Activated CD4-positive, alpha-beta T cell treated with anti-CD3 and anti-CD28 coated beads, Interleukin-2, Interleukin-4, amounts not matched to agents 100 ng/mL and 50 ng/mL, durations not matched to agents 16 hours and 8 hours (primary cell): ENCODE data around the gene PCDHA1.
"Not testable (repeated sequence)": the region's sequence is repeated elsewhere in the genome, so short reads cannot be mapped to it uniquely, and the experiment has no call there.

Experiments
- DNase-seq: peaks from one replicate; pipeline ENCODE4 v3.0.0-alpha.2; 2020; ENCODE audit warnings: low spot score

Gene PCDHA1

DNA sequence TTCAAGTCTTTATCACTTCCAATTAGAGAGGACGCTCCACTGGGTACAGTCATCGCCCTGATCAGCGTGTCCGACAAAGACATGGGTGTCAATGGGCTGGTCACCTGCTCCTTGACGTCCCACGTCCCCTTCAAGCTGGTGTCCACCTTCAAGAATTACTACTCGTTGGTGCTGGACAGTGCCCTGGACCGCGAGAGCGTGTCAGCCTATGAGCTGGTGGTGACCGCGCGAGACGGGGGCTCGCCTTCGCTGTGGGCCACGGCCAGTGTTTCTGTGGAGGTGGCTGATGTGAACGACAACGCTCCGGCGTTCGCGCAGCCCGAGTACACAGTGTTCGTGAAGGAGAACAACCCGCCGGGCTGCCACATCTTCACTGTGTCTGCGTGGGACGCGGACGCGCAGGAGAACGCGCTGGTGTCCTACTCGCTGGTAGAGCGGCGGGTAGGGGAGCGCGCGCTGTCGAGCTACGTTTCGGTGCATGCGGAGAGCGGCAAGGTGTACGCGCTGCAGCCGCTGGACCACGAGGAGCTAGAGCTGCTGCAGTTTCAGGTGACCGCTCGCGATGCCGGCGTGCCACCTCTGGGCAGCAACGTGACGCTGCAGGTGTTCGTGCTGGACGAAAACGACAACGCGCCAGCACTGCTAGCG lies 22.4 kb downstream of the PCDHA1 start:
- not testable (repeated sequence) for DNase-seq

DNA sequence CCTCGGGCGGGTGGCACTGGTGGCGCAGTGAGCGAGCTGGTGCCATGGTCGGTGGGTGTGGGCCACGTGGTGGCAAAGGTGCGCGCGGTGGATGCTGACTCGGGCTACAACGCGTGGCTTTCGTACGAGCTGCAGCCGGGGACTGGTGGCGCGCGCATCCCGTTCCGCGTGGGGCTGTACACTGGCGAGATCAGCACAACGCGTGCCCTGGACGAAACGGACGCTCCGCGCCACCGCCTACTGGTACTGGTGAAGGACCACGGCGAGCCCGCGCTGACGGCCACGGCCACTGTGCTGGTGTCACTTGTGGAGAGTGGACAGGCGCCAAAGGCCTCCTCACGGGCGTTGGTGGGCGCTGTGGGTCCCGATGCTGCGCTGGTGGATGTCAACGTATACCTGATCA lies 22.9 kb downstream of the PCDHA1 start:
- DNase-seq, result no peak

DNA sequence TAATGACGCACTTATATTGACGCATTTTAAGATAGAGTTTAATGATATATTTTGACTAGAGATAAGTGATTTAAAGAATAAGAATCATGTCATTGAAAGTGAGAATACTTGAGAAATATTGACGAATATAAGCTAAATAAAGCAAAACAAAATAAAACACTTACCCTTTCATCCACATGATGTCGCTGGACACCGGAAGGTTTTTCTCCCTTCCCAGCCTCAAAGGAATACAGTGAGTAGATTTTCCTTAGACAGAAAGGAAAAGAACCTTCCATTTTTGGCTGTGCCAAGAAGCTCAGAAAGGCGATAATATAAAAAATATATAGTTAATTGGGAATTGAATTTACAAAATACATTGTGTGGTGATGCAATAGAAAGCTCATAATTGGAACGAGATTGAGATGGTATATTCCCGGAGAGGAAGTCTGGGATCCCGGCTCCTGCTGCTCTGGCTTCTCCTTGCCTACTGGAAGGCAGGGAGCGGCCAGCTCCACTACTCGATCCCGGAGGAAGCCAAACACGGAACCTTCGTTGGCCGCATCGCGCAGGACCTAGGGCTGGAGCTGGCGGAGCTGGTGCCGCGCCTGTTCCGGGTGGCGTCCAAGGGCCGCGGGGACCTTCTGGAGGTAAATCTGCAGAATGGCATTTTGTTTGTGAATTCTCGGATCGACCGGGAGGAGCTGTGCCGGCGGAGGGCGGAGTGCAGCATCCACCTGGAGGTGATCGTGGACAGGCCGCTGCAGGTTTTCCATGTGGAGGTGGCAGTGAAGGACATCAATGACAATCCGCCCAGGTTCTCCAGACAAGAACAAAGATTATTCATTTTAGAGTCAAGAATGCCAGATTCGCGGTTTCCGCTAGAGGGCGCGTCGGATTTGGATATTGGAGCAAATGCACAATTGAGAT lies 35.7 kb downstream of the PCDHA1 start, which contains the start of gene PCDHA5:
PCDHA5 (plus strand) TSS at position 239 of the 906 bp plus-strand sequence.
- peak; percentile 3 for DNase-seq

DNA sequence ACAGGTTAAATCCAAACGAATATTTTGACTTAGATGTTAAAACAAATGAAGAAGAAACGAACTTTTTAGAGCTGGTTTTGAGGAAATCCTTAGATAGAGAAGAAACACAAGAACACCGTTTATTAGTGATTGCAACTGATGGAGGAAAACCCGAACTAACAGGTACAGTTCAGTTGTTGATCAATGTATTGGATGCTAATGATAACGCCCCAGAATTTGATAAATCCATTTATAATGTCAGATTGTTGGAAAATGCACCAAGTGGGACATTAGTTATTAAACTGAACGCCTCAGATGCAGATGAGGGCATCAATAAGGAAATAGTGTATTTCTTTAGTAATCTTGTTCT lies 36.3 kb downstream of the PCDHA1 start:
- DNase-seq, result no peak

DNA sequence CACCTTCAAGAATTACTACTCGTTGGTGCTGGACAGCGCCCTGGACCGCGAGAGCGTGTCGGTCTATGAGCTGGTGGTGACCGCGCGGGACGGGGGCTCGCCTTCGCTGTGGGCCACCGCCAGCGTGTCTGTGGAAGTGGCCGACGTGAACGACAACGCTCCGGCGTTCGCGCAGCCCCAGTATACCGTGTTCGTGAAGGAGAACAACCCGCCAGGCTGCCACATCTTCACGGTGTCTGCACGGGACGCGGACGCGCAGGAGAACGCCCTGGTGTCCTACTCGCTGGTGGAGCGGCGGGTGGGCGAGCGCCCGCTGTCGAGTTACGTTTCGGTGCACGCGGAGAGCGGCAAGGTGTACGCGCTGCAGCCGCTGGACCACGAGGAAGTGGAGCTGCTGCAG lies 37.0 kb downstream of the PCDHA1 start:
- not testable (repeated sequence) for DNase-seq

DNA sequence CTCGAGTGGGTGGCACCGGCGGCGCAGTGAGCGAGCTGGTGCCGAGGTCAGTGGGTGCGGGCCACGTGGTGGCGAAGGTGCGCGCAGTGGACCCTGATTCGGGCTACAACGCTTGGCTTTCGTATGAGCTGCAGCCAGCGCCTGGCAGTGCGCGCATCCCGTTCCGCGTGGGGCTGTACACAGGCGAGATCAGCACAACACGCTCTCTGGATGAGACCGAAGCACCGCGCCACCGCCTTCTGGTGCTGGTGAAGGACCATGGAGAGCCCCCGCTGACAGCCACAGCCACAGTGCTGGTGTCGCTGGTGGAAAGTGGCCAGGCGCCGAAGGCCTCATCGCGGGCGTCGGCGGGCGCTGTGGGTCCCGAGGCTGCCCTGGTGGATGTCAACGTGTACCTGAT lies 37.5 kb downstream of the PCDHA1 start:
- DNase-seq, result no peak

DNA sequence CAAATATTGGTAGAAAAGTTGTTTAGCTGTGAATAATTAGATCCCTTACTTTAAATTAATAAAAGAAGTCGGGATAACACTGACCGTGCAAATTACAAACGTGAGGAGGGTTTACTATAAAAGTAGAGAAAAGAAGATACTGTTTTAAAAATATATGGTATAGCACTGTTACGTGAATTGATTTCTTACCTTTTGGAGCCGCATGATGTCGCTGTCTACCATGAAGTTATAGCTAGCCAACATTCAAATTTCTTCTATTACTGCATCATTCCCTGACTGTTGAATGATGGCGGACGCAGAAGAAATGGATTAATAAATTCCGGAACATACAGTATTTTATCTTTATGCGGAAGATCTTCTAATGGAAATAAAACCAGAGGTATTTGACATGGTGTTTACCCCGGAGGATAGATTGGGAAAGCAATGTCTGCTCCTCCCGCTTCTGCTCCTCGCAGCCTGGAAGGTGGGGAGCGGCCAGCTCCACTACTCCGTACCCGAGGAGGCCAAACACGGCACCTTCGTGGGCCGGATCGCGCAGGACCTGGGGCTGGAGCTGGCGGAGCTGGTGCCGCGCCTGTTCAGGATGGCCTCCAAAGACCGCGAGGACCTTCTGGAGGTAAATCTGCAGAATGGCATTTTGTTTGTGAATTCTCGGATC lies 41.9 kb downstream of the PCDHA1 start, which contains the start of gene PCDHA6:
PCDHA6 (plus strand) TSS at position 257 of the 658 bp plus-strand sequence; CDS start at position 389, 132 bp downstream.
- DNase-seq, result no peak

DNA sequence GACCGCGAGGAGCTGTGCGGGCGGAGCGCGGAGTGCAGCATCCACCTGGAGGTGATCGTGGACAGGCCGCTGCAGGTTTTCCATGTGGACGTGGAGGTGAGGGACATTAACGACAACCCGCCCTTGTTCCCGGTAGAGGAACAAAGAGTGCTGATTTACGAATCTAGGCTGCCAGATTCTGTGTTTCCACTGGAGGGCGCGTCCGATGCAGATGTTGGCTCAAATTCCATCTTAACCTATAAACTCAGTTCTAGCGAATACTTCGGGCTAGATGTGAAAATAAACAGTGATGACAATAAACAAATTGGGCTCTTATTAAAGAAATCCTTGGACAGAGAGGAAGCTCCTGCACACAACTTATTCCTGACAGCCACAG lies 42.4 kb downstream of the PCDHA1 start:
- no peak for DNase-seq

DNA sequence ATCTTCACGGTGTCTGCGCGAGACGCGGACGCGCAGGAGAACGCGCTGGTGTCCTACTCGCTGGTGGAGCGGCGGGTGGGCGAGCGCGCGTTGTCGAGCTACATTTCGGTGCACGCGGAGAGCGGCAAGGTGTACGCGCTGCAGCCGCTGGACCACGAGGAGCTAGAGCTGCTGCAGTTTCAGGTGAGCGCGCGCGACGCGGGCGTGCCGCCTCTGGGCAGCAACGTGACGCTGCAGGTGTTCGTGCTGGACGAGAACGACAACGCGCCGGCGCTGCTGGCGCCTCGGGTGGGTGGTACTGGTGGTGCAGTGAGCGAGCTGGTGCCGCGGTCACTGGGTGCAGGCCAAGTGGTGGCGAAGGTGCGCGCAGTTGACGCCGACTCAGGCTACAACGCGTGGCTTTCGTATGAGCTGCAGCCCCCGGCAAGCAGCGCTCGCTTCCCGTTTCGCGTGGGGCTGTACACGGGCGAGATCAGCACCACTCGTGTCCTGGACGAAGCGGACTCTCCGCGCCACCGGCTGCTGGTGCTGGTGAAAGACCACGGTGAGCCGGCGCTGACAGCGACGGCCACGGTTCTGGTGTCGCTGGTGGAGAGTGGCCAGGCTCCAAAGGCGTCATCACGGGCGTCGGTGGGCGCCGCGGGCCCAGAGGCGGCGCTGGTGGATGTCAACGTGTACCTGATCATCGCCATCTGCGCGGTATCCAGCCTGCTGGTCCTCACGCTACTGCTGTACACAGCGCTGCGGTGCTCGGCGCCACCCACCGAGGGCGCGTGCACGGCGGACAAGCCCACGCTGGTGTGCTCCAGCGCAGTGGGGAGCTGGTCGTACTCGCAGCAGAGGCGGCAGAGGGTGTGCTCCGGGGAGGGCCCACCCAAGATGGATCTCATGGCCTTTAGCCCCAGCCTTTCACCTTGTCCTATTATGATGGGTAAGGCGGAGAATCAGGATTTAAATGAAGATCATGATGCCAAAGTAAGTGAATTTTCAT lies 43.9 kb downstream of the PCDHA1 start:
- not testable (repeated sequence) for DNase-seq

DNA sequence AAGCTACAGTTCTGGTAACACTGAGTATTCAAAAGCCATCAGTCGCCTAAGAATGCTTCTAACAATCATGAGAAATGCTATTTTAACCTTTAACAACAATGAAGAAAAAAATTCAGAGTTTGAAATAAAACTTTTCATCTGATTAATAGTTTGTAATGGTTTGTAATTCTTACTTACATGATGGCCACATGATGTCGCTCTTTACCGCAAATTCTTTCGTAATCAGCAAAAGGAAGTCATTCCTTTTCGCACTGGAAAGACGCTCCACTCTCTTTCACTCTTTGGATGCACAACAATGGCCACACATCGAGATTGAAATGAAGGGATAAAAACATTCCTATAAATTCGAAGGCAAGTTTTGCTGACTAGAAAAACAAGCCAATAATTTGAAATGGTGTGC lies 48.1 kb downstream of the PCDHA1 start, which contains the start of gene PCDHA7:
PCDHA7 (plus strand) TSS at position 277 of the 400 bp plus-strand sequence; CDS start at position 392, 115 bp downstream.
- DNase-seq, result no peak

DNA sequence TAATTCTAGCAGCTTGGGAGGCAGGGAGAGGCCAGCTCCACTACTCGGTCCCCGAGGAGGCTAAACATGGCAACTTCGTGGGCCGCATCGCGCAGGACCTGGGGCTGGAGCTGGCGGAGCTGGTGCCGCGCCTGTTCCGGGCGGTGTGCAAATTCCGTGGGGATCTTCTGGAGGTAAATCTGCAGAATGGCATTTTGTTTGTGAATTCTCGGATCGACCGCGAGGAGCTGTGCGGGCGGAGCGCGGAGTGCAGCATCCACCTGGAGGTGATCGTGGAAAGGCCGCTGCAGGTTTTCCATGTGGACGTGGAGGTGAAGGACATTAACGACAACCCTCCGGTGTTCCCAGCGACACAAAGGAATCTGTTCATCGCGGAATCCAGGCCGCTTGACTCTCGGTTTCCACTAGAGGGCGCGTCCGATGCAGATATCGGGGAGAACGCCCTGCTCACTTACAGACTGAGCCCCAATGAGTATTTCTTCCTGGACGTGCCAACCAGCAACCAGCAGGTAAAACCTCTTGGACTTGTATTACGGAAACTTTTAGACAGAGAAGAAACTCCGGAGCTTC lies 48.6 kb downstream of the PCDHA1 start:
- DNase-seq, result not testable (repeated sequence)

DNA sequence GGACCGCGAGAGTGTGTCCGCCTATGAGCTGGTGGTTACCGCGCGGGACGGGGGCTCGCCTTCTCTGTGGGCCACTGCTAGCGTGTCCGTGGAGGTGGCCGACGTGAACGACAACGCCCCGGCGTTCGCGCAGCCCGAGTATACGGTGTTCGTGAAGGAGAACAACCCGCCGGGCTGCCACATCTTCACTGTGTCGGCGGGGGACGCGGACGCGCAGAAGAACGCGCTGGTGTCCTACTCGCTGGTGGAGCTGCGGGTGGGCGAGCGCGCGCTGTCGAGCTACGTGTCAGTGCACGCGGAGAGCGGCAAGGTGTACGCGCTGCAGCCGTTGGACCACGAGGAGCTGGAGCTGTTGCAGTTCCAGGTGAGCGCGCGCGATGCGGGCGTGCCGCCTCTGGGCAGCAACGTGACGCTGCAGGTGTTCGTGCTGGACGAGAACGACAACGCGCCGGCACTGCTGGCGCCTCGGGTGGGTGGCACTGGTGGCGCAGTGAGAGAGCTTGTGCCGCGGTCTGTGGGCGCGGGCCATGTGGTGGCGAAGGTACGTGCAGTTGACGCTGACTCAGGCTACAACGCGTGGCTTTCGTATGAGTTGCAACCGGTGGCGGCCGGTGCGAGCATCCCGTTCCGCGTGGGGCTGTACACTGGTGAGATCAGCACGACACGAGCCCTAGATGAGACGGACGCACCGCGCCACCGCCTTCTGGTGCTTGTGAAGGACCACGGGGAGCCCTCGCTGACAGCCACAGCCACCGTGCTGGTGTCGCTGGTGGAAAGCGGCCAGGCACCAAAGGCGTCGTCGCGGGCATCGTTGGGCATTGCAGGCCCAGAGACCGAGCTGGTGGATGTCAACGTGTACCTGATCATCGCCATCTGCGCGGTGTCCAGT lies 49.9 kb downstream of the PCDHA1 start:
- DNase-seq, result no peak

DNA sequence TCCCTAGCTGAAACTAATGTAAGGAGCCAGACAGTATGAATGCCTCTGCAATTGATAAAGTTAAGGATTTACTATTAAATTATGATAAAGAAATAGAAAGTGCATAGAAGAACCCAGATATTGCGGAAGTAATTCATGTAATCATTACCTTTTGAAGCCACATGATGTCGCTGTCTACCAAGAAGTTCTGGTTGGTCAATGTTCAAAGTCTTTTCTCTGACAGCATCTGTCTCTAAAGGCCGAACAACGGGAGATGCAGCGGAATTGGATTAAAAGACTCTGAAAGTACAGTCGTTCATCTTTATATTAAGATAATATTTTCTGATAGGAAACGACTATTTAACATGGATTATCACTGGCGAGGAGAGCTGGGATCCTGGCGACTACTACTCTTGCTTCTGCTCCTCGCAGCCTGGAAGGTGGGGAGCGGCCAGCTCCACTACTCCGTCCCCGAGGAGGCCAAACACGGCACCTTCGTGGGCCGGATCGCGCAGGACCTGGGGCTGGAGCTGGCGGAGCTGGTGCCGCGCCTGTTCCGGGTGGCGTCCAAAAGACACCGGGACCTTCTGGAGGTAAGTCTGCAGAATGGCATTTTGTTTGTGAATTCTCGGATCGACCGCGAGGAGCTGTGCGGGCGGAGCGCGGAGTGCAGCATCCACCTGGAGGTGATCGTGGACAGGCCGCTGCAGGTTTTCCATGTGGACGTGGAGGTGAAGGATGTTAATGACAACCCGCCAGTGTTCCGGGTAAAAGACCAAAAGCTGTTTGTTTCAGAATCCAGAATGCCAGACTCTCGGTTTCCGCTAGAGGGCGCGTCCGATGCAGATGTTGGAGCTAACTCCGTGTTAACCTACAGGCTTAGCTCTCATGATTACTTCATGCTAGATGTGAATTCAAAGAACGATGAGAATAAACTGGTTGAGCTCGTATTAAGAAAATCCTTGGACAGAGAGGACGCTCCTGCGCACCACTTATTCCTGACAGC lies 55.3 kb downstream of the PCDHA1 start, which contains the start of gene PCDHA8:
PCDHA8 (plus strand) TSS at position 210 of the 985 bp plus-strand sequence; CDS start at position 345, 135 bp downstream.
- DNase-seq, result peak; percentile 4

DNA sequence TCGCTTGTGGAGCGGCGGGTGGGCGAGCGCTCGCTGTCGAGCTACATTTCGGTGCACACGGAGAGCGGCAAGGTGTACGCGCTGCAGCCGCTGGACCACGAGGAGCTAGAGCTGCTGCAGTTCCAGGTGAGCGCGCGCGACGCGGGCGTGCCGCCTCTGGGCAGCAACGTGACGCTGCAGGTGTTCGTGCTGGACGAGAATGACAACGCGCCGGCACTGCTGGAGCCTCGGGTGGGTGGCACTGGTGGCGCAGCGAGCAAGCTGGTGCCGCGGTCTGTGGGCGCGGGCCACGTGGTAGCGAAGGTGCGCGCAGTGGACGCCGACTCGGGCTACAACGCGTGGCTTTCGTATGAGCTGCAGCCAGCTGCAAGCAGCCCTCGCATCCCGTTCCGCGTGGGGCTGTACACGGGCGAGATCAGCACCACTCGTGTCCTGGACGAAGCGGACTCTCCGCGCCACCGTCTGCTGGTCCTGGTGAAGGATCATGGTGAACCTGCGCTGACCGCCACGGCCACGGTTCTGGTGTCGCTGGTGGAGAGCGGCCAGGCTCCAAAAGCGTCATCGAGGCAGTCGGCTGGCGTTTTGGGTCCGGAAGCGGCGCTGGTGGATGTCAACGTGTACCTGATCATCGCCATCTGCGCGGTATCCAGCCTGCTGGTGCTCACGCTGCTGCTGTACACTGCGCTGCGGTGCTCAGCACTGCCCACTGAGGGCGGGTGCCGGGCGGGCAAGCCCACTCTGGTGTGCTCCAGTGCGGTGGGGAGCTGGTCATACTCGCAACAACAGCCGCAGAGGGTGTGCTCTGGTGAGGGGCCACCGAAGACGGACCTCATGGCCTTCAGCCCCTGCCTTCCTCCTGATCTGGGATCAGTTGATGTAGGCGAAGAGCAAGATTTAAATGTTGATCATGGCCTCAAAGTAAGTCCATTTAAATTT lies 57.1 kb downstream of the PCDHA1 start:
- DNase-seq, result no peak

DNA sequence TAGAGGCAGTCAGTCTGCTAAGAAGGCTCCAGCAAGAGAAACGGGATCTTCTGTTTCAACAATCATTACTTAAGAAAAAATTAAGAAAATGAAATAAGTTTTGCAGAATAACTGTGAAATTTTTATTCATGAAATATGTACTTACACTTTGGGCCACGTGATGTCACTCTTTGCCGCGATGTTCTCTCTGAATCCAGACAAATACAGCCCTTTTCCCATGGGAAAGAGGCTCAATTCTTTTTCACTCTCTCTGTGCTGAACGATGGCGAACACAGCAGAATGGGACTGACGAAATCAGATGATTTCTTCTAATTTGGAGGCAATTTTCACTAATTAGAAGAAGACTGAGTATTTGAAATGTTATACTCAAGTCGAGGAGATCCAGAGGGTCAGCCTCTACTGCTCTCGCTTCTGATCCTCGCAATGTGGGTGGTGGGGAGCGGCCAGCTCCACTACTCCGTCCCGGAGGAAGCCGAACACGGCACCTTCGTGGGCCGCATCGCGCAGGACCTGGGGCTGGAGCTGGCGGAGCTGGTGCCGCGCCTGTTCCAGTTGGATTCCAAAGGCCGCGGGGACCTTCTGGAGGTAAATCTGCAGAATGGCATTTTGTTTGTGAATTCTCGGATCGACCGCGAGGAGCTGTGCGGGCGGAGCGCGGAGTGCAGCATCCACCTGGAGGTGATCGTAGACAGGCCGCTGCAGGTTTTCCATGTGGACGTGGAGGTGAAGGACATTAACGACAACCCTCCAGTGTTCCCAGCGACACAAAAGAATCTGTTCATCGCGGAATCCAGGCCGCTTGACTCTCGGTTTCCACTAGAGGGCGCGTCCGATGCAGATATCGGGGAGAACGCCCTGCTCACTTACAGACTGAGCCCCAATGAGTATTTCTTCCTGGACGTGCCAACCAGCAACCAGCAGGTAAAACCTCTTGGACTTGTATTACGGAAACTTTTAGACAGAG lies 62.5 kb downstream of the PCDHA1 start, which contains the start of gene PCDHA9:
PCDHA9 (plus strand) TSS at position 244 of the 964 bp plus-strand sequence; CDS start at position 358, 114 bp downstream.
- DNase-seq, result not testable (repeated sequence)
